Fibroblast of mammary gland (primary cell): ENCODE data around the gene NCCRP1.

Source experiments
- DNase-seq: peaks from one replicate; pipeline ENCODE4 v3.0.0-alpha.2; 2010; ENCODE audit warnings: low read depth
- H3K4me3 ChIP-seq: 2 replicates; pipeline ENCODE4 v1.5.1; 2011; ENCODE audit warnings: low read depth, mild to moderate bottlenecking, low read length, moderate library complexity; ENCODE audit not compliant: control insufficient read depth
- CTCF ChIP-seq: conservative IDR thresholded peaks from 2 replicates; pipeline ENCODE4 v1.5.1; 2011; ENCODE audit warnings: low read depth, low read length, inconsistent platforms; ENCODE audit not compliant: control insufficient read depth, insufficient read depth

NCCRP1 gene

GRCh38 chr19:39174558-39175544, 21.9 kb upstream of the NCCRP1 start:
- TF ChIP-seq CTCF, result no peak
- no peak overlapping the region for H3K4me3 ChIP-seq
- no peak for DNase-seq

- DNase-seq, result no peak
- H3K4me3 ChIP-seq, result no peak overlapping the region
- no peak for TF ChIP-seq CTCF
These were observed 21.2 kb upstream of the NCCRP1 start for GRCh38 chr19:39175564-39175963.

GRCh38 chr19:39177110-39177699, 19.6 kb upstream of the NCCRP1 start:
- no peak overlapping the region for H3K4me3 ChIP-seq
- no peak for TF ChIP-seq CTCF
- no peak for DNase-seq

- H3K4me3 ChIP-seq, result no peak overlapping the region
- TF ChIP-seq CTCF, result no peak
- DNase-seq, result no peak
These were observed 19.0 kb upstream of the NCCRP1 start for GRCh38 chr19:39177736-39178135.

- no peak overlapping the region for H3K4me3 ChIP-seq
- DNase-seq, result no peak
- TF ChIP-seq CTCF, result no peak
These were observed 18.3 kb upstream of the NCCRP1 start for GRCh38 chr19:39178296-39179006.

- H3K4me3 ChIP-seq, result no peak overlapping the region
- DNase-seq, result no peak
- no peak for TF ChIP-seq CTCF
These were observed 17.0 kb upstream of the NCCRP1 start for GRCh38 chr19:39179754-39180153.
